ENCODE measurements around the gene CCSER1.
"Not testable (repeated sequence)": the region's sequence is repeated elsewhere in the genome, so short reads cannot be mapped to it uniquely, and the experiment has no call there.

CCSER1 gene

GRCh38 chr4:91362125-91362524 lies 1234.9 kb downstream of the CCSER1 start:
- no peak for DNase-seq (ENCODE audit: insufficient read length, low spot score)
- FAIRE-seq, result no peak
- no peak for TF ChIP-seq CTCF (IDR thresholded peaks at IDR 0.05; ENCODE audit: insufficient read depth, missing control alignments)

GRCh38 chr4:91366554-91366953 lies 1239.4 kb downstream of the CCSER1 start:
- no peak for DNase-seq (ENCODE audit: insufficient read length, low spot score)
- TF ChIP-seq CTCF (IDR thresholded peaks at IDR 0.05; ENCODE audit: insufficient read depth, missing control alignments), result no peak
- FAIRE-seq, result no peak

DNA sequence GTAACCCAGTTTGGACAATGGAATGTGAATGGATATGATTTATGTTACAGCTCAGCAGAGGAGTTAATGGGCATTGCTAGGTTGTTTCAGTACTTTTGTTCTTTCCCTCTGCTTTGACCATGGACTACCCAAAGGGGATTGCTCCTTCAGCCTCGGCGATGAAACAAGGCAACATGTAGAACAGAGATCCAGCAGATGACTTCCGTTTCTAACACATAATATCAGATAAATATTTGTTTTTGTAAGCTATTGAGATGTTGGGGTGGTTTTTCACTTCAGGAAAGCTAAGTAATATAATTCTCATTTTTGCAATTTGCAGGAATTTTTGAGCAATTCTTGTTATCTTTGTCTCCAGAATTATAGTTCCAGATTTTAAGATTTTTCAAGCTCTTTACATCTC lies 1241.9 kb downstream of the CCSER1 start:
- TF ChIP-seq CTCF (IDR thresholded peaks at IDR 0.05; ENCODE audit: insufficient read depth, missing control alignments), result no peak
- DNase-seq (ENCODE audit: insufficient read length, low spot score) (no peak), FAIRE-seq (no peak)

DNA sequence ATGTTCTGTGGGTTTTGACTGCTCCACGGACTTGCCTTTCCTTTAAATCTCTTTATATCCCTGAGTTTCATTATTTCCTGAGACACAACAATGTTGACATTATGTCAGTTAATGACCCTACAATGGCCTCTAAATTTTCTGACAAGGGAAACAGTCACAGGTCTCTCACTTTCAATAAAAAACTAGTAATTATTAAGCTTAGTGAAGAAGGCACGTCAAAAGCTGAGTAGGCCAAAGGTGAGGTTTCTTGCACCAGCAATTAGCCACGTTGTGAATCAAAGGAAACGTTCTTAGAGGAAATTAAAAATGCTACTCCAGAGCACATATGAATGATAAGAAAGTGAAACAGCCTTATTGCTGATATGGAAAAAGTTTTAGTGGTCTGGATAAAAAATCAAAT lies 1246.4 kb downstream of the CCSER1 start:
- DNase-seq (ENCODE audit: insufficient read length, low spot score) (no peak), FAIRE-seq (no peak)
- TF ChIP-seq CTCF (IDR thresholded peaks at IDR 0.05; ENCODE audit: insufficient read depth, missing control alignments), result no peak

GRCh38 chr4:91405431-91405830 lies 1278.2 kb downstream of the CCSER1 start:
- FAIRE-seq; DNase-seq (ENCODE audit: insufficient read length, low spot score): not testable (repeated sequence)

GRCh38 chr4:91422011-91422410 lies 1294.8 kb downstream of the CCSER1 start:
- FAIRE-seq (no peak), DNase-seq (ENCODE audit: insufficient read length, low spot score) (no peak)
- TF ChIP-seq CTCF (IDR thresholded peaks at IDR 0.05; ENCODE audit: insufficient read depth, missing control alignments), result no peak

- TF ChIP-seq CTCF (IDR thresholded peaks at IDR 0.05; ENCODE audit: insufficient read depth, missing control alignments), result no peak
- FAIRE-seq, result no peak
- no peak for DNase-seq (ENCODE audit: insufficient read length, low spot score)
These were observed 1299.5 kb downstream of the CCSER1 start for GRCh38 chr4:91426725-91427124.

- DNase-seq (ENCODE audit: insufficient read length, low spot score), result no peak
- no peak for TF ChIP-seq CTCF (IDR thresholded peaks at IDR 0.05; ENCODE audit: insufficient read depth, missing control alignments)
- no peak for FAIRE-seq
These were observed 1300.0 kb downstream of the CCSER1 start for GRCh38 chr4:91427171-91427570.

Data from D721Med (cell line).